WTC11 (cell line): ENCODE measurements around the gene GPR61. TPM values are rescaled to one million over a fixed set of nuclear protein-coding genes. Genes with fewer than 3 reads are reported as not detected.

ENCODE experiments used
- ATAC-seq: fragments of 200-7000 bp; cut with Tn5 transposase; 2 replicates; pipeline ENCODE4 v1.10.0; 2021; ENCODE audit warnings: mild to moderate bottlenecking, moderate library complexity
- CTCF ChIA-PET: fragments of 300-600 bp; sonication (Branson Sonifier 250); formaldehyde crosslinking; loops from one replicate; lab custom pipeline; 2021; ENCODE audit warnings: antibody characterized with exemption; lab: Charles Lee
- POLR2A ChIA-PET: fragments of 350-600 bp; sonication (Branson Sonifier 250); formaldehyde crosslinking; loops from one replicate; lab custom pipeline; 2021; ENCODE audit warnings: antibody characterized with exemption; lab: Charles Lee
- DNase-seq: peaks from one replicate; pipeline ENCODE4 v3.0.0; 2021; ENCODE audit warnings: low spot score
- H3K27ac Mint-ChIP-seq: 2 replicates; pipeline ENCODE4 v1.8.0; 2021; ENCODE audit warnings: mixed read lengths
- H3K27me3 Mint-ChIP-seq: 2 replicates; pipeline ENCODE4 v1.8.0; 2021; ENCODE audit warnings: low read depth, mild to moderate bottlenecking, moderate library complexity, mixed read lengths
- H3K36me3 Mint-ChIP-seq: 2 replicates; pipeline ENCODE4 v1.8.0; 2021; ENCODE audit warnings: mixed read lengths
- H3K4me1 Mint-ChIP-seq: 2 replicates; pipeline ENCODE4 v1.8.0; 2022; ENCODE audit warnings: mixed read lengths
- H3K4me3 Mint-ChIP-seq: 2 replicates; pipeline ENCODE4 v1.8.0; 2021; ENCODE audit warnings: mild to moderate bottlenecking, moderate library complexity, mixed read lengths
- H3K9me3 Mint-ChIP-seq: 2 replicates; pipeline ENCODE4 v1.8.0; 2021; ENCODE audit warnings: mixed read lengths
- ARID4B ChIP-seq: sonication (generic); formaldehyde crosslinking; IDR thresholded peaks from 2 replicates; pipeline ENCODE4 v1.8.0; 2023; ENCODE audit warnings: missing genetic modification reagents, mild to moderate bottlenecking, borderline replicate concordance
- CTCF ChIP-seq: fragments of 200-600 bp; IDR thresholded peaks from 2 replicates; pipeline ENCODE4 v1.8.0; 2022; ENCODE audit warnings: antibody characterized with exemption
- EMX1 ChIP-seq: fragments of 250-450 bp; sonication (Bioruptor Pico); IDR thresholded peaks from 2 replicates; pipeline ENCODE4 v1.8.0; 2021; ENCODE audit warnings: mild to moderate bottlenecking
- ESRRA ChIP-seq: sonication (generic); formaldehyde crosslinking; IDR thresholded peaks from 2 replicates; pipeline ENCODE4 v1.8.1; 2022; ENCODE audit warnings: mild to moderate bottlenecking, missing genetic modification reagents, borderline replicate concordance
- IRF2 ChIP-seq: sonication (generic); formaldehyde crosslinking; IDR thresholded peaks from 2 replicates; pipeline ENCODE4 v1.8.0; 2022; ENCODE audit warnings: low read depth, missing genetic modification reagents, borderline replicate concordance
- JAZF1 ChIP-seq: fragments of 250-450 bp; sonication (Bioruptor Pico); IDR thresholded peaks from 2 replicates; pipeline ENCODE4 v1.9.0; 2021; ENCODE audit warnings: moderate library complexity, mild to moderate bottlenecking, inconsistent platforms
- NFATC4 ChIP-seq: fragments of 250-450 bp; sonication (Bioruptor Pico); IDR thresholded peaks from 2 replicates; pipeline ENCODE4 v1.9.0; 2021; ENCODE audit warnings: mild to moderate bottlenecking
- NFE2L1 ChIP-seq: sonication (generic); formaldehyde crosslinking; IDR thresholded peaks from 2 replicates; pipeline ENCODE4 v1.8.1; 2023; ENCODE audit warnings: missing genetic modification reagents
- TCF7 ChIP-seq: sonication (generic); formaldehyde crosslinking; IDR thresholded peaks from 2 replicates; pipeline ENCODE4 v1.8.0; 2022; ENCODE audit warnings: mild to moderate bottlenecking, low read depth, missing genetic modification reagents, moderate library complexity
- TEAD4 ChIP-seq: sonication (generic); formaldehyde crosslinking; IDR thresholded peaks from 2 replicates; pipeline ENCODE4 v1.8.0; 2022; ENCODE audit warnings: mild to moderate bottlenecking, missing genetic modification reagents
- TP53 ChIP-seq: sonication (generic); formaldehyde crosslinking; IDR thresholded peaks from 2 replicates; pipeline ENCODE4 v1.8.1; 2023; ENCODE audit warnings: mild to moderate bottlenecking, missing genetic modification reagents
- ZNF396 ChIP-seq: fragments of 250-450 bp; sonication (Bioruptor Pico); IDR thresholded peaks from 2 replicates; pipeline ENCODE4 v1.8.0; 2021; ENCODE audit warnings: mild to moderate bottlenecking, moderate library complexity, borderline replicate concordance
- ZNF416 ChIP-seq: fragments of 250-450 bp; sonication (Bioruptor Pico); IDR thresholded peaks from 2 replicates; pipeline ENCODE4 v1.9.0; 2021; ENCODE audit warnings: mild to moderate bottlenecking, inconsistent platforms
- total RNA-seq: library from RNA; stranded (reverse); gene quantifications from 3 replicates; pipeline ENCODE4 v1.2.3, GENCODE V29; 2021
- TF ChIP-seq, protein P1 (sequence below): sonication (generic); formaldehyde crosslinking; IDR thresholded peaks from 2 replicates; pipeline ENCODE4 v1.8.1; 2022; ENCODE audit warnings: low read depth, missing genetic modification reagents, borderline replicate concordance

Gene GPR61
- total RNA-seq, 1 experiment from 2014 or later: 0.42 TPM

- Mint-ChIP-seq H3K9me3 (no peaks in the 10 kb centered on the region), H3K4me3 (no peak overlapping the region), H3K27me3 (no peaks in the 10 kb centered on the region), H3K4me1 (peaks cover 32% of the 10 kb centered on the region), H3K27ac (no peak overlapping the region), H3K36me3 (no peaks in the 10 kb centered on the region)
- ChIA-PET POLR2A (no interaction called here), CTCF (interaction anchor here (0.7 to 13.8 kb wide), 17 partner anchors 9 to 141 kb away, joined by 3 to 740 read pairs (median 6); partner anchors contain the start of genes AMIGO1, ATXN7L2, GNAI3 and GPR61)
- no peak for TF ChIP-seq TEAD4 (CRISPR knock-in tag)
- TF ChIP-seq TP53: no peak
- no peak for TF ChIP-seq IRF2 (CRISPR knock-in tag)
- no peak for TF ChIP-seq ESRRA
- no peak for TF ChIP-seq ARID4B (CRISPR knock-in tag)
- no peak for TF ChIP-seq ZNF416 (CRISPR knock-in tag)
- TF ChIP-seq, protein P1, sequence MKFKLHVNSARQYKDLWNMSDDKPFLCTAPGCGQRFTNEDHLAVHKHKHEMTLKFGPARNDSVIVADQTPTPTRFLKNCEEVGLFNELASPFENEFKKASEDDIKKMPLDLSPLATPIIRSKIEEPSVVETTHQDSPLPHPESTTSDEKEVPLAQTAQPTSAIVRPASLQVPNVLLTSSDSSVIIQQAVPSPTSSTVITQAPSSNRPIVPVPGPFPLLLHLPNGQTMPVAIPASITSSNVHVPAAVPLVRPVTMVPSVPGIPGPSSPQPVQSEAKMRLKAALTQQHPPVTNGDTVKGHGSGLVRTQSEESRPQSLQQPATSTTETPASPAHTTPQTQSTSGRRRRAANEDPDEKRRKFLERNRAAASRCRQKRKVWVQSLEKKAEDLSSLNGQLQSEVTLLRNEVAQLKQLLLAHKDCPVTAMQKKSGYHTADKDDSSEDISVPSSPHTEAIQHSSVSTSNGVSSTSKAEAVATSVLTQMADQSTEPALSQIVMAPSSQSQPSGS (CRISPR knock-in tag): no peak
- no peak for TF ChIP-seq ZNF396 (CRISPR knock-in tag)
- no peak for TF ChIP-seq TCF7
- TF ChIP-seq NFE2L1 (CRISPR knock-in tag): no peak
- TF ChIP-seq NFATC4 (CRISPR knock-in tag): no peak
- no peak for TF ChIP-seq JAZF1 (CRISPR knock-in tag)
- ATAC-seq (no peak), DNase-seq (no peak)
Measured at GRCh38 chr1:109499081-109499480, 40.6 kb upstream of the GPR61 start.

- H3K27ac Mint-ChIP-seq: 0 out of 2 replicates have a peak overlapping the region, but pooled peaks have one; percentile 23
- CTCF ChIA-PET: interaction anchor here (0.6 to 13.8 kb wide), 25 partner anchors 8 to 884 kb away, joined by 3 to 740 read pairs (median 5); partner anchors contain the start of genes AMIGO1, GPR61, PSRC1 and SORT1
- POLR2A ChIA-PET: interaction anchor here (1.0 kb wide), 1 partner anchor 32 kb away, joined by 3 read pairs; no protein-coding TSS in a partner anchor
Measured at GRCh38 chr1:109499661-109500536, 39.8 kb upstream of the GPR61 start.

More at GRCh38 chr1:109499661-109500536, 39.8 kb upstream of the GPR61 start:
- no peak overlapping the region for H3K4me3 Mint-ChIP-seq
- ATAC-seq (peak; percentile 77), DNase-seq (peak; percentile 89)
- H3K36me3 Mint-ChIP-seq: no peaks in the 10 kb centered on the region
- peaks cover 28% of the 10 kb centered on the region for H3K4me1 Mint-ChIP-seq
- H3K27me3 Mint-ChIP-seq: no peaks in the 10 kb centered on the region
- TF ChIP-seq CTCF (peak; percentile 40; the same call in 1 of the 2 replicates), EMX1 (CRISPR knock-in tag) (no peak)
- H3K9me3 Mint-ChIP-seq: no peaks in the 10 kb centered on the region
